ENCODE results near the gene PCCA.

DNA sequence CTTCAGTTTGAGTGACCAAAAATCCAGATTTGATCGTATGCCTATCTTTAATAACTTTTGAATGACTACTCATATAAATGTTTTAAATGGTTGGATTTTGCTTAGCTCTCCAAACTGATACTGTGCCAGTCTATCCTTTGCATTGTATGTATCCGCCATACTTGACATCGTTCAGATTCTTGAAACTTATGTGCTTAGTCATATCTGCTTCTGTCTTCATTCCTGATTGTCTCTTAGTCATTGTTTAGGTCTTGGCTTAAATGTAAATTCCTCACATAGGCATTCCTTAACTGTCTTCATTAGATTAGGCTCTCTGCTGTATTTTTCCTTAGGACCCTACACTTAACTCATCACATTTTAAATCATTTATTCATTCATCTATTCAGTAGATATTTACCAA lies 126.0 kb downstream of the PCCA start:
- TF ChIP-seq, protein P1, sequence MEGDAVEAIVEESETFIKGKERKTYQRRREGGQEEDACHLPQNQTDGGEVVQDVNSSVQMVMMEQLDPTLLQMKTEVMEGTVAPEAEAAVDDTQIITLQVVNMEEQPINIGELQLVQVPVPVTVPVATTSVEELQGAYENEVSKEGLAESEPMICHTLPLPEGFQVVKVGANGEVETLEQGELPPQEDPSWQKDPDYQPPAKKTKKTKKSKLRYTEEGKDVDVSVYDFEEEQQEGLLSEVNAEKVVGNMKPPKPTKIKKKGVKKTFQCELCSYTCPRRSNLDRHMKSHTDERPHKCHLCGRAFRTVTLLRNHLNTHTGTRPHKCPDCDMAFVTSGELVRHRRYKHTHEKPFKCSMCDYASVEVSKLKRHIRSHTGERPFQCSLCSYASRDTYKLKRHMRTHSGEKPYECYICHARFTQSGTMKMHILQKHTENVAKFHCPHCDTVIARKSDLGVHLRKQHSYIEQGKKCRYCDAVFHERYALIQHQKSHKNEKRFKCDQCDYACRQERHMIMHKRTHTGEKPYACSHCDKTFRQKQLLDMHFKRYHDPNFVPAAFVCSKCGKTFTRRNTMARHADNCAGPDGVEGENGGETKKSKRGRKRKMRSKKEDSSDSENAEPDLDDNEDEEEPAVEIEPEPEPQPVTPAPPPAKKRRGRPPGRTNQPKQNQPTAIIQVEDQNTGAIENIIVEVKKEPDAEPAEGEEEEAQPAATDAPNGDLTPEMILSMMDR (IDR thresholded peaks at IDR 0.05; ENCODE audit: insufficient read depth, low read length, poor library complexity, severe bottlenecking), result no peak
- TF ChIP-seq EZH2phosphoT487 (conservative IDR thresholded peaks at IDR 0.05; ENCODE audit: low read length), result no peak
